GM15510 (cell line): ENCODE results near the gene DAB1.

Experiments
- POLR2A ChIP-seq: IDR thresholded peaks from 3 replicates; pipeline ENCODE4 v1.6.1; 2011; ENCODE audit warnings: borderline replicate concordance; ENCODE audit not compliant: insufficient read length; ENCODE audit errors: extremely low read depth

DAB1 gene

GRCh38 chr1:56978819-56979218 lies 445.0 kb downstream of the DAB1 start:
- TF ChIP-seq POLR2A: no peak

- TF ChIP-seq POLR2A: no peak
These were observed 445.9 kb downstream of the DAB1 start for GRCh38 chr1:56977910-56978309.

- TF ChIP-seq POLR2A: no peak
These were observed 448.4 kb downstream of the DAB1 start for GRCh38 chr1:56975446-56975845.

GRCh38 chr1:56973923-56974742 lies 449.7 kb downstream of the DAB1 start:
- TF ChIP-seq POLR2A: no peak

GRCh38 chr1:56972976-56973375 lies 450.9 kb downstream of the DAB1 start:
- TF ChIP-seq POLR2A: no peak

GRCh38 chr1:56970280-56970679 lies 453.6 kb downstream of the DAB1 start:
- no peak for TF ChIP-seq POLR2A

- TF ChIP-seq POLR2A: no peak
These were observed 454.9 kb downstream of the DAB1 start for GRCh38 chr1:56968878-56969495.

- no peak for TF ChIP-seq POLR2A
These were observed 455.7 kb downstream of the DAB1 start for GRCh38 chr1:56967900-56968832.

GRCh38 chr1:56967355-56967754 lies 456.5 kb downstream of the DAB1 start:
- TF ChIP-seq POLR2A: no peak

GRCh38 chr1:56966698-56966999 lies 457.2 kb downstream of the DAB1 start:
- TF ChIP-seq POLR2A: no peak

- no peak for TF ChIP-seq POLR2A
These were observed 457.8 kb downstream of the DAB1 start, which contains the start of gene C8B for GRCh38 chr1:56965916-56966697. Gene C8B, minus strand, starts transcription at chr1:56966015. Its CDS starts 67 bp downstream, at chr1:56965948.

- TF ChIP-seq POLR2A: no peak
These were observed 458.7 kb downstream of the DAB1 start for GRCh38 chr1:56965191-56965590.

- no peak for TF ChIP-seq POLR2A
These were observed 459.4 kb downstream of the DAB1 start for GRCh38 chr1:56964349-56965017.

- TF ChIP-seq POLR2A: no peak
These were observed 460.2 kb downstream of the DAB1 start for GRCh38 chr1:56963667-56964066.
